Activated naive CD4-positive, alpha-beta T cell treated with anti-CD3 and anti-CD28 coated beads, Interleukin-2, amount 50 U/mL, for 16 hours (primary cell): ENCODE results near the gene KLHL13.
"Not testable (repeated sequence)": the region's sequence is repeated elsewhere in the genome, so short reads cannot be mapped to it uniquely, and the experiment has no call there.

Experiments
- DNase-seq: peaks from one replicate; pipeline ENCODE4 v3.0.0-alpha.2; 2020

Gene KLHL13

GRCh38 chrX:117989512-117989911 is 127.1 kb downstream of the KLHL13 start:
- no peak for DNase-seq

GRCh38 chrX:117987373-117987772 is 129.2 kb downstream of the KLHL13 start:
- DNase-seq: no peak

- DNase-seq: no peak
Measured at GRCh38 chrX:117985241-117985640, 131.4 kb downstream of the KLHL13 start.

- DNase-seq: no peak
Measured at GRCh38 chrX:117982694-117983392, 133.8 kb downstream of the KLHL13 start.

GRCh38 chrX:117978402-117978801 is 138.2 kb downstream of the KLHL13 start:
- DNase-seq: no peak

GRCh38 chrX:117977526-117977925 is 139.1 kb downstream of the KLHL13 start:
- no peak for DNase-seq

GRCh38 chrX:117973110-117973807 is 143.4 kb downstream of the KLHL13 start:
- DNase-seq: no peak

- DNase-seq: no peak
Measured at GRCh38 chrX:117972711-117973109, 143.9 kb downstream of the KLHL13 start.

GRCh38 chrX:117969782-117970181 is 146.8 kb downstream of the KLHL13 start:
- DNase-seq: no peak

GRCh38 chrX:117969328-117969727 is 147.3 kb downstream of the KLHL13 start:
- no peak for DNase-seq

- no peak for DNase-seq
Measured at GRCh38 chrX:117959045-117959444, 157.6 kb downstream of the KLHL13 start.

- DNase-seq: no peak
Measured at GRCh38 chrX:117957128-117957527, 159.5 kb downstream of the KLHL13 start.

- DNase-seq: not testable (repeated sequence)
Measured at GRCh38 chrX:117939296-117939695, 177.3 kb downstream of the KLHL13 start.

- DNase-seq: no peak
Measured at GRCh38 chrX:117936118-117936517, 180.5 kb downstream of the KLHL13 start.

- DNase-seq: not testable (repeated sequence)
Measured at GRCh38 chrX:117930116-117930515, 186.5 kb downstream of the KLHL13 start.

GRCh38 chrX:117919755-117920154 is 196.9 kb downstream of the KLHL13 start:
- no peak for DNase-seq

- DNase-seq: no peak
Measured at GRCh38 chrX:117910216-117910615, 206.4 kb downstream of the KLHL13 start.

- DNase-seq: no peak
Measured at GRCh38 chrX:117898226-117898625, 218.4 kb downstream of the KLHL13 start.

- DNase-seq: no peak
Measured at GRCh38 chrX:117895418-117895817, 221.2 kb downstream of the KLHL13 start.

- DNase-seq: no peak
Measured at GRCh38 chrX:117892469-117892868, 224.1 kb downstream of the KLHL13 start.

GRCh38 chrX:117871796-117872195 is 244.8 kb downstream of the KLHL13 start:
- DNase-seq: no peak

- no peak for DNase-seq
Measured at GRCh38 chrX:117860517-117860916, 256.1 kb downstream of the KLHL13 start.

GRCh38 chrX:117854806-117855205 is 261.8 kb downstream of the KLHL13 start:
- DNase-seq: no peak

- DNase-seq: no peak
Measured at GRCh38 chrX:117851025-117851424, 265.6 kb downstream of the KLHL13 start.
